ENCODE results near the gene ZNF474.

Gene ZNF474

GRCh38 chr5:122164070-122164435, 34.7 kb downstream of the ZNF474 start:
- in situ Hi-C loops (cut with MboI; ENCODE audit: low sequenced_read_pairs, unreplicated experiment) = no loop called here
- TF ChIP-seq CTCF (IDR thresholded peaks at IDR 0.05; ENCODE audit: borderline replicate concordance, control extremely low read depth, extremely low read depth, insufficient read depth, missing control alignments) = no peak
- no peak for DNase-seq (ENCODE audit: low spot score)

- in situ Hi-C loops (cut with MboI; ENCODE audit: low sequenced_read_pairs, unreplicated experiment) = no loop called here
- TF ChIP-seq CTCF (IDR thresholded peaks at IDR 0.05; ENCODE audit: borderline replicate concordance, control extremely low read depth, extremely low read depth, insufficient read depth, missing control alignments) = no peak
- DNase-seq (ENCODE audit: low spot score) = no peak
Observed at GRCh38 chr5:122164831-122165558, 35.6 kb downstream of the ZNF474 start.

- no peak for DNase-seq (ENCODE audit: low spot score)
- in situ Hi-C loops (cut with MboI; ENCODE audit: low sequenced_read_pairs, unreplicated experiment) = no loop called here
- no peak for TF ChIP-seq CTCF (IDR thresholded peaks at IDR 0.05; ENCODE audit: borderline replicate concordance, control extremely low read depth, extremely low read depth, insufficient read depth, missing control alignments)
Observed at GRCh38 chr5:122165559-122166078, 36.3 kb downstream of the ZNF474 start.

GRCh38 chr5:122169350-122170103, 40.2 kb downstream of the ZNF474 start:
- DNase-seq (ENCODE audit: low spot score) = no peak
- in situ Hi-C loops (cut with MboI; ENCODE audit: low sequenced_read_pairs, unreplicated experiment) = no loop called here
- TF ChIP-seq CTCF (IDR thresholded peaks at IDR 0.05; ENCODE audit: borderline replicate concordance, control extremely low read depth, extremely low read depth, insufficient read depth, missing control alignments) = no peak

- in situ Hi-C loops (cut with MboI; ENCODE audit: low sequenced_read_pairs, unreplicated experiment) = no loop called here
- no peak for DNase-seq (ENCODE audit: low spot score)
- no peak for TF ChIP-seq CTCF (IDR thresholded peaks at IDR 0.05; ENCODE audit: borderline replicate concordance, control extremely low read depth, extremely low read depth, insufficient read depth, missing control alignments)
Observed at GRCh38 chr5:122170620-122171019, 41.3 kb downstream of the ZNF474 start.

GRCh38 chr5:122172207-122172606, 42.9 kb downstream of the ZNF474 start:
- in situ Hi-C loops (cut with MboI; ENCODE audit: low sequenced_read_pairs, unreplicated experiment) = no loop called here
- DNase-seq (ENCODE audit: low spot score) = no peak
- TF ChIP-seq CTCF (IDR thresholded peaks at IDR 0.05; ENCODE audit: borderline replicate concordance, control extremely low read depth, extremely low read depth, insufficient read depth, missing control alignments) = no peak

Data from GM13976 (cell line).